Fibroblast of the conjunctiva (primary cell): ENCODE measurements around the gene LRRC4C.

Experiments used
- DNase-seq: peaks from one replicate; pipeline ENCODE4 v3.0.0-alpha.2; 2010; ENCODE audit warnings: low read depth

LRRC4C gene

DNA sequence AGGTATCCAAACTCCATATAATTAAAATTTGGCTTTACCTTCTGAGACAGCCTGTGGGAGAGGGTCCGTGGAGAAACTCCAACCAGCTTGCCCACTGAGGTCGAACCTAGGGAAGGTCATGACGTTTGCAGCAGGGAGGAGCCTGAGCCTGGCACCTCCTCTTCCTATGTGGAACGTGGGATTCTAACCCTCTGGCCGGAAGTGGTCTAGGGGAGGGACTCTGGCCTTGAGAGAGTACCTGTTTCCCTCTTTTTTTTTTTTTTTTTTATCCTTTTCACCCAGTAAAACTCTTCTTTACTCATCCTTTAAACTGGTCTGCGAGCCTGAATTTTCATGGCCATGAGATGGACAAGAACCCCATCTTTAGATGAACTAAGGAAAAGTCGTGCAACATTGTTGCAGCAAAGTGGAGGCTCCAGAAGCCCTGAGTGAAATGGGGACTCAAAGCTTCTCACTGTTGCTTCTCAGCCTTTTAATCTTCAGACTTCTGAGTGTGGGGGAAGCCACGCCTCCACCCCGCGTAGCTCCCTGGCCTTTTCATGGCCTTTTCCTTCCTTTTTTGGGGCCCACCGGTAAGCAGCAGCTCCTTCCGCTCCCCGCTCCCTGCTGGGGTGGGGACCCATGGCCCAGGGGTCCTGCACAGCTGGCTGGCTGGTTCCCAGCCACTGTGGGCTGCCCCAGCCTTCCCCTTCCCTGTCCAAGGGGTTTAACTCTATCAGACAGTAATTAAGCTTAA is 1359.9 kb downstream of the LRRC4C start:
- no peak for DNase-seq

DNA sequence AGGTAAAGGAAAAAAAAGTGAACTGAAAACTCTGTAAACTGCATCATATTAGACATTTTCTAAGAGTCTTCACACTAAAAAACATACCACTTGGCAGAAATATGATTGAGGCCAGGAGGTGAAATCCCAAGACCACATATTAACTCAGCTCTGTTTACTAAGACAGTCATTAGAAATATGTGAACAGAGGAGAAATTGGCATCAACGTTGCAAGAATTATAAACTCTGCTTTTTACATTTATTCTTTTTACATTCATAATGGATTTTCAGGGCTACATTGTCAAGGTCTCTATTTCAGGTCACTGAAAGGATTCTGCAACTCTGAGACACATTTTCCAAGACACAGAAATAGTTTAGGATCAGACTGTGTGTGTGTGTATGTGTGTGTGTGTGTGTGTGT is 1364.0 kb downstream of the LRRC4C start:
- no peak for DNase-seq

DNA sequence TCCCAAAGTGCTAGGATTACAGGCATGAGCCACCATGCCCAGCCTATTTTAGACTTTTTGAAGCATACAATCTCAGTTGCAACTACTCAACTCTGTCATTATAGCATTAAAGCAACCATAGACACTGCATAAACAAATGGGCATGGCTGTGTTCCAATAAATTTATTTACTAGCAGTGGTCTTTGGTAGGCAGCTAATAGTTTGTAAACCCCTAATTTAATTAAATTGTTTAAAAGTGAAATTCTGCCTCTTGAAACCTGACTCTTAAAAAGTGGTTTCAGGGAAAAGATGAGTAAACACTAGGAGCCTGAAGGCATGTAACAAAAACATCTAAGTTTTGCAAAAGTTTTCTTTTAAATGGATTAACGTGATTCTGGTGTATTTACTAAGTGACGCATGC is 1364.5 kb downstream of the LRRC4C start:
- no peak for DNase-seq

DNA sequence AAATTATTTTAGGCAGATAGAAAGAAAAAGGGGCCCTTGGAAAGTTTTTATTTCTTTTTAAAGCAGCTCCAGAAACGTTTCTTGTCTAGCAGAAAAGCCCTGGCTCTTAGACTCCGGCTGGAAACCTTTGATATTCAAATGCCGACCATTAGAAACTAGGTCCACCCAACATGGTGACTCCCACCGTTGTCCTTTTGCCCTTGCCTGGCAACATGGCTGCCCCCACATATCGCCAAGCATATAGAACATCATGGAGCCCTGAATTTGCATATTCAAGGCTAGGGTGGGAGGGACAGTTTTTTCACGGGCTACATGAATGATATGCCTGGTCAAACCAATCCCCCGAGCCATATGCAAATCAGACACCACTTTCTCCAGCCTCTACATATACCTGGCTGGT is 1379.0 kb downstream of the LRRC4C start:
- no peak for DNase-seq
